H1 (cell line): ENCODE data around the gene CNTN5. TPM values are rescaled to one million over a fixed set of nuclear protein-coding genes. Genes with fewer than 3 reads are reported as not detected.

Experiments
- CTCF ChIA-PET: fragments of 300-600 bp; sonication (Branson Sonifier 250); formaldehyde crosslinking; loops from one replicate; lab custom pipeline; 2021; ENCODE audit not compliant: partially characterized antibody; lab: Charles Lee
- POLR2A ChIA-PET: fragments of 300-600 bp; sonication (Branson Sonifier 250); formaldehyde crosslinking; loops from one replicate; lab custom pipeline; 2021; ENCODE audit warnings: inconsistent platforms; ENCODE audit not compliant: partially characterized antibody; lab: Charles Lee
- DNase-seq, 2 experiments: peaks; one replicate each; pipeline versions ENCODE4 v3.0.0 to v3.0.0-alpha.2; 2010 to 2022; ENCODE audit warnings: low spot score in 2 of 2, low read depth in 1 of 2, mixed read lengths in 1 of 2
- FAIRE-seq: peaks from 2 replicates; lab custom pipeline; 2011; peaks lifted over from hg19 to GRCh38; lab: Jason Lieb, UNC
- H2AFZ ChIP-seq: 2 replicates; pipeline ENCODE4 v1.8.1; 2012; ENCODE audit warnings: low read length, inconsistent platforms
- H2AK5ac ChIP-seq: 2 replicates; pipeline ENCODE4 v1.6.1; 2013; ENCODE audit warnings: low read depth, low read length
- H2BK120ac ChIP-seq: replicated peaks from 2 replicates; pipeline ENCODE3; 2013; ENCODE audit warnings: low read depth, low read length, inconsistent platforms
- H2BK12ac ChIP-seq: 2 replicates; pipeline ENCODE4 v1.6.1; 2013; ENCODE audit warnings: low read depth, low read length
- H2BK15ac ChIP-seq: 2 replicates; pipeline ENCODE4 v1.6.1; 2013; ENCODE audit warnings: low read length
- H2BK20ac ChIP-seq: 2 replicates; pipeline ENCODE4 v1.6.1; 2013; ENCODE audit warnings: low read length
- H2BK5ac ChIP-seq: 2 replicates; pipeline ENCODE4 v1.6.1; 2013; ENCODE audit warnings: low read depth, low read length
- H3K14ac ChIP-seq: 2 replicates; pipeline ENCODE4 v1.6.1; 2013; ENCODE audit warnings: inconsistent platforms; ENCODE audit not compliant: insufficient read length
- H3K18ac ChIP-seq: 2 replicates; pipeline ENCODE4 v1.6.1; 2013; ENCODE audit warnings: low read length; ENCODE audit errors: extremely low read depth
- H3K23ac ChIP-seq: 2 replicates; pipeline ENCODE4 v1.6.1; 2013; ENCODE audit warnings: inconsistent platforms; ENCODE audit not compliant: insufficient read length
- H3K23me2 ChIP-seq: 2 replicates; pipeline ENCODE4 v1.6.1; 2013; ENCODE audit warnings: low read depth, low read length
- H3K27ac ChIP-seq: 2 replicates; pipeline ENCODE4 v1.6.1; 2011; ENCODE audit warnings: low read depth, low read length, inconsistent platforms
- H3K27me3 ChIP-seq, 4 experiments: replicated peaks in 1 of 4; 1 replicate in 1 of 4; 2 replicates in 3 of 4; pipeline versions ENCODE4 v1.6.1 to v1.8.1; 2011 to 2013; ENCODE audit warnings: low read length in 3 of 4, mild to moderate bottlenecking in 3 of 4, inconsistent platforms in 2 of 4, mixed read lengths in 2 of 4, moderate library complexity in 1 of 4; ENCODE audit not compliant: control insufficient read depth in 3 of 4, insufficient read depth in 3 of 4; ENCODE audit errors: extremely low read depth in 1 of 4
- H3K36me3 ChIP-seq, 4 experiments: 2 replicates each; pipeline versions ENCODE4 v1.6.1 to v1.8.1; 2011 to 2013; ENCODE audit warnings: mild to moderate bottlenecking in 4 of 4, low read length in 3 of 4, moderate library complexity in 2 of 4, control low read depth in 1 of 4, inconsistent platforms in 1 of 4; ENCODE audit not compliant: insufficient read depth in 4 of 4, control insufficient read depth in 2 of 4
- H3K4ac ChIP-seq: replicated peaks from 2 replicates; pipeline ENCODE3; 2013; ENCODE audit warnings: low read length, low read depth, mixed read lengths, inconsistent platforms; ENCODE audit not compliant: insufficient read length
- H3K4me1 ChIP-seq, 4 experiments: replicated peaks in 1 of 4; 1 replicate in 1 of 4; 2 replicates in 3 of 4; pipeline versions ENCODE4 v1.6.1 to v1.8.1; 2011 to 2013; ENCODE audit warnings: low read length in 3 of 4, inconsistent platforms in 2 of 4, mixed read lengths in 1 of 4; ENCODE audit not compliant: insufficient read depth in 4 of 4, control insufficient read depth in 3 of 4
- H3K4me2 ChIP-seq, 2 experiments: 2 replicates each; pipeline versions ENCODE4 v1.6.1 to v1.8.1; 2011 to 2013; ENCODE audit warnings: low read depth in 2 of 2, low read length in 2 of 2, control low read depth in 1 of 2, inconsistent platforms in 1 of 2, mild to moderate bottlenecking in 1 of 2; ENCODE audit not compliant: insufficient read depth in 1 of 2
- H3K4me3 ChIP-seq, 4 experiments: fragments of 200-600, 300-600 bp in 1 of 4; sonication (generic), shearing (Covaris generic), sonication (Bioruptor Twin) in 1 of 4; 2 replicates each; pipeline versions ENCODE4 v1.5.1 to v1.8.1; 2011 to 2016; ENCODE audit warnings: low read length in 4 of 4, low read depth in 3 of 4, control low read depth in 2 of 4, inconsistent platforms in 2 of 4, mild to moderate bottlenecking in 2 of 4, mixed read lengths in 1 of 4, moderate library complexity in 1 of 4; ENCODE audit not compliant: insufficient read depth in 2 of 4; ENCODE audit errors: extremely low read depth in 1 of 4
- H3K56ac ChIP-seq: replicated peaks from 2 replicates; pipeline ENCODE3; 2013; ENCODE audit warnings: low read depth, mild to moderate bottlenecking, mixed read lengths, low read length, inconsistent platforms; ENCODE audit not compliant: insufficient read length
- H3K79me1 ChIP-seq: 2 replicates; pipeline ENCODE4 v1.6.1; 2013; ENCODE audit warnings: low read depth, low read length, control low read depth
- H3K79me2 ChIP-seq, 2 experiments: 2 replicates each; pipeline versions ENCODE4 v1.6.1 to v1.8.1; 2012 to 2013; ENCODE audit warnings: low read length in 2 of 2, mild to moderate bottlenecking in 2 of 2, inconsistent platforms in 1 of 2; ENCODE audit not compliant: insufficient read depth in 2 of 2, control insufficient read depth in 1 of 2
- H3K9ac ChIP-seq, 4 experiments: replicated peaks in 1 of 4; 1 replicate in 1 of 4; 2 replicates in 3 of 4; pipeline versions ENCODE4 v1.6.1 to v1.8.1; 2011 to 2013; ENCODE audit warnings: low read depth in 3 of 4, low read length in 3 of 4, control low read depth in 2 of 4, mild to moderate bottlenecking in 2 of 4, moderate library complexity in 2 of 4, inconsistent platforms in 1 of 4; ENCODE audit errors: extremely low read depth in 1 of 4
- H3K9me3 ChIP-seq, 2 experiments: 2 replicates each; pipeline versions ENCODE4 v1.6.1 to v1.8.1; 2012 to 2013; ENCODE audit warnings: mild to moderate bottlenecking in 2 of 2, moderate library complexity in 2 of 2, control low read depth in 1 of 2, inconsistent platforms in 1 of 2, low read depth in 1 of 2, low read length in 1 of 2, mixed read lengths in 1 of 2; ENCODE audit not compliant: insufficient read depth in 2 of 2
- H4K20me1 ChIP-seq, 2 experiments: replicated peaks in 1 of 2; 2 replicates each; pipeline versions ENCODE3 to v1.8.1; 2011 to 2013; ENCODE audit warnings: inconsistent platforms in 2 of 2, low read length in 2 of 2, mild to moderate bottlenecking in 1 of 2; ENCODE audit not compliant: insufficient read depth in 2 of 2, control insufficient read depth in 1 of 2
- H4K5ac ChIP-seq: 2 replicates; pipeline ENCODE4 v1.6.1; 2013; ENCODE audit warnings: low read length, low read depth, mixed read lengths, inconsistent platforms; ENCODE audit not compliant: insufficient read length
- H4K8ac ChIP-seq: 2 replicates; pipeline ENCODE4 v1.8.0; 2013; ENCODE audit warnings: mild to moderate bottlenecking, moderate library complexity, low read length, inconsistent platforms; ENCODE audit not compliant: insufficient read depth; ENCODE audit errors: extremely low read depth
- H4K91ac ChIP-seq: replicated peaks from 2 replicates; pipeline ENCODE3; 2013; ENCODE audit warnings: low read length, mixed read lengths, inconsistent platforms; ENCODE audit not compliant: insufficient read length
- ASH2L ChIP-seq: fragments of 200-600, 300-600 bp; sonication (generic); IDR thresholded peaks from one replicate; pipeline ENCODE4 v1.7.1; 2017; ENCODE audit warnings: low read length
- CHD2 ChIP-seq: IDR thresholded peaks from 2 replicates; pipeline ENCODE4 v1.6.1; 2012; ENCODE audit warnings: low read length, improper control_type of control experiment
- EZH2 ChIP-seq: fragments of 200-600 bp; sonication (generic); IDR thresholded peaks from 2 replicates; pipeline ENCODE4 v1.7.1; 2012; ENCODE audit warnings: low read depth, mild to moderate bottlenecking, moderate library complexity, low read length, inconsistent platforms; ENCODE audit not compliant: severe bottlenecking
- HDAC6 ChIP-seq: IDR thresholded peaks from one replicate; pipeline ENCODE4 v1.7.1; 2012; ENCODE audit warnings: low read depth, mild to moderate bottlenecking, inconsistent platforms, low read length, moderate library complexity
- MAFK ChIP-seq: IDR thresholded peaks from 2 replicates; pipeline ENCODE4 v1.6.1; 2012; ENCODE audit warnings: low read depth, mild to moderate bottlenecking, improper control_type of control experiment, low read length
- NRF1 ChIP-seq: IDR thresholded peaks from 2 replicates; pipeline ENCODE4 v1.6.1; 2011; ENCODE audit warnings: mild to moderate bottlenecking, low read depth, low read length, improper control_type of control experiment
- PHF8 ChIP-seq: fragments of 200-600 bp; sonication (generic); conservative IDR thresholded peaks from 2 replicates; pipeline ENCODE4 v1.7.1; 2012; ENCODE audit warnings: low read depth, mild to moderate bottlenecking, inconsistent platforms, low read length, moderate library complexity
- POLR2A ChIP-seq, 2 experiments: IDR thresholded peaks; 1 replicate in 1 of 2; 2 replicates in 1 of 2; pipeline ENCODE4 v1.6.1; 2011; ENCODE audit warnings: low read depth in 2 of 2, low read length in 2 of 2, mild to moderate bottlenecking in 2 of 2; ENCODE audit errors: control extremely low read depth in 1 of 2
- RFX5 ChIP-seq: IDR thresholded peaks from 2 replicates; pipeline ENCODE4 v1.6.1; 2011; ENCODE audit warnings: low read depth, low read length, improper control_type of control experiment, borderline replicate concordance
- SIN3A ChIP-seq, 2 experiments: IDR thresholded peaks in 1 of 2; conservative IDR thresholded peaks in 1 of 2; 2 replicates each; pipeline ENCODE4 v1.6.1; 2011 to 2012; ENCODE audit warnings: low read length in 2 of 2, improper control_type of control experiment in 1 of 2, low read depth in 1 of 2, mild to moderate bottlenecking in 1 of 2
- SIX5 ChIP-seq: IDR thresholded peaks from 2 replicates; pipeline ENCODE4 v1.6.1; 2011; ENCODE audit warnings: mild to moderate bottlenecking, low read depth, low read length
- TAF1 ChIP-seq: IDR thresholded peaks from 2 replicates; pipeline ENCODE4 v1.6.1; 2011; ENCODE audit warnings: mild to moderate bottlenecking, low read depth, low read length
- TBP ChIP-seq: IDR thresholded peaks from 2 replicates; pipeline ENCODE4 v1.6.1; 2011; ENCODE audit warnings: low read depth, low read length, improper control_type of control experiment
- USF2 ChIP-seq: IDR thresholded peaks from 2 replicates; pipeline ENCODE4 v1.6.1; 2011; ENCODE audit warnings: low read length, improper control_type of control experiment
- YY1 ChIP-seq: IDR thresholded peaks from 2 replicates; pipeline ENCODE4 v1.6.1; 2011; ENCODE audit warnings: low read depth, mild to moderate bottlenecking, low read length
- WGBS, 2 experiments: shearing (Covaris generic) in 1 of 2; methylation state at CpG; one replicate each; pipeline versions ENCODE4 v1.1.6 to v1.1.7; 2013 to 2015; ENCODE audit warnings: low lambda C conversion rate in 2 of 2, mixed read lengths in 2 of 2, inconsistent platforms in 1 of 2, low coverage in 1 of 2, missing lambda C conversion rate in 1 of 2; ENCODE audit not compliant: insufficient replicate concordance in 2 of 2, insufficient coverage in 1 of 2, insufficient read length in 1 of 2; ENCODE audit errors: extremely low coverage in 1 of 2, missing lambda C conversion rate in 1 of 2; 5-methylcytosine and 5-hydroxymethylcytosine counted together
- polyA plus RNA-seq, 7 experiments: library from polyadenylated mRNA; depleted of rRNA in 3 of 7; stranded (reverse) in 5 of 7; unstranded in 2 of 7; fragments of >200 nt in 5 of 7; fragments of 200-250 nt in 2 of 7; gene quantifications; 1 replicate in 5 of 7; 2 replicates in 1 of 7; 4 replicates in 1 of 7; pipeline versions ENCODE4 v1.2.1 to v1.2.3, GENCODE V29; 2011 to 2013; ENCODE audit warnings: missing spikeins in 2 of 7, mixed read lengths in 2 of 7
- total RNA-seq: library from RNA; stranded (reverse); fragmentation: NEBNext Ultra II Directional; extraction: Animal tissue kit (Norgen Biotek cat#: 25700); gene quantifications from 2 replicates; pipeline ENCODE4 v1.2.1, GENCODE V29; 2021

Gene CNTN5
- total and polyA plus RNA-seq, 2 of the 8 experiments (the other 6 are each of a cell fraction or from before 2014, with no cell fraction given) = not detected

GRCh38 chr11:99461913-99462312, 441.2 kb downstream of the CNTN5 start:
- Histone ChIP-seq H4K91ac (no peak overlapping the region), H3K4ac (no peak overlapping the region), H2BK20ac (no peak overlapping the region), H3K14ac (no peak overlapping the region), H2BK15ac (no peak overlapping the region), H4K5ac (no peak overlapping the region), H3K4me3 (no peak overlapping the region), H3K36me3 (no peaks in the 10 kb centered on the region), H2AFZ (no peak overlapping the region), H3K79me2 (no peaks in the 10 kb centered on the region), H2BK12ac (no peak overlapping the region), H3K23me2 (no peaks in the 10 kb centered on the region), H3K18ac (no peak overlapping the region), H3K79me1 (no peaks in the 10 kb centered on the region), H3K27ac (no peak overlapping the region), H2BK5ac (no peak overlapping the region), H4K20me1 (no peaks in the 10 kb centered on the region), H2AK5ac (no peak overlapping the region), H3K9ac (no peak overlapping the region), H3K23ac (no peak overlapping the region), H3K9me3 (no peaks in the 10 kb centered on the region), H3K56ac (no peak overlapping the region), H4K8ac (no peak overlapping the region), H2BK120ac (no peak overlapping the region), H3K27me3 (no peaks in the 10 kb centered on the region), H3K4me2 (no peak overlapping the region), H3K4me1 (no peaks in the 10 kb centered on the region)
- ChIA-PET CTCF (interaction anchor here (0.6 to 1.0 kb wide), 2 partner anchors 14 to 449 kb away, joined by 3 to 4 read pairs; no protein-coding TSS in a partner anchor), POLR2A (no interaction called here)
- 100% methylated on average over 1 of the region's 1 CpG; no CpG with 5 or more reads in 1 of the 2 experiments for WGBS, 2 experiments
- DNase-seq (no peak), FAIRE-seq (no peak)
- TF ChIP-seq USF2 (no peak), MAFK (no peak), PHF8 (no peak), TAF1 (no peak), SIN3A (conservative IDR thresholded peaks at IDR 0.05 in 1 of 2, IDR thresholded peaks at IDR 0.05 in 1 of 2; ENCODE audit: low read depth in 1 of 2, low read length in 2 of 2) (no peak), NRF1 (no peak), TBP (no peak), POLR2A (IDR thresholded peaks at IDR 0.05; ENCODE audit: control extremely low read depth in 1 of 2, low read depth in 2 of 2, low read length in 2 of 2) (no peak), YY1 (no peak), SIX5 (no peak), RFX5 (no peak), ASH2L (no peak), EZH2 (no peak), CHD2 (no peak), HDAC6 (no peak)
